ENCODE results near the gene YBX3. TPM values are rescaled to one million over a fixed set of nuclear protein-coding genes. Genes with fewer than 3 reads are reported as not detected.

The YBX3 gene
- polyA plus RNA-seq, 1 donor (not counting 4 experiments of a cell fraction or from before 2014, with no cell fraction given): 170 TPM

DNA sequence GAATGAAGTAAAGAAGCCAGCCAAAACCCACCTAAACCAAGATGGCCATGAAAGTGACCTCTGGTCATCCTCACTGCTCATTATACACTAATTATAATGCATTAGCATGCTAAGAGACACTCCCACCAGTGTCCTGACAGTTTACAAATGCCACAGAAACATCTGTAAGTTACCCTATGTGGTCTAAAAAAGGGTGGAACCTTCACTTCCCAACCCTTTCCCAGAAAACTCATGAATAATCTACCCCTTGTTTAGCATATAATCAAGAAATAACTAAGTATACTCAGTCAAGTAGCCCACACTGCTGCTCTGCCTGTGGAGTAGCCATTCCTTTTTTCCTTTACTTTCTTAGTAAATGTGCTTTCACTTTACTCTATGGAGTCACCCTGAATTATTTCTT, 69.1 kb downstream of the YBX3 start:
- Histone ChIP-seq H2AFZ (ENCODE audit: control insufficient read depth, low read length) (no peak overlapping the region), H3K4me1 (ENCODE audit: control insufficient read depth, extremely low read depth, insufficient read depth, low read length) (no peaks in the 10 kb centered on the region), H3K27ac (ENCODE audit: control insufficient read depth, insufficient read depth, low read length) (no peak overlapping the region), H3K9me3 (ENCODE audit: control insufficient read depth, low read depth, low read length) (no peaks in the 10 kb centered on the region), H3K27me3 (ENCODE audit: control insufficient read depth, extremely low read depth, insufficient read depth, low read length) (no peaks in the 10 kb centered on the region), H3K4me2 (ENCODE audit: control insufficient read depth, extremely low read depth, insufficient read depth, low read depth, low read length) (no peak overlapping the region), H3K9ac (ENCODE audit: control insufficient read depth, extremely low read depth, insufficient read depth, low read length) (no peak overlapping the region), H3K4me3 (ENCODE audit: control insufficient read depth in 2 of 3, extremely low read depth in 1 of 3, insufficient read depth in 2 of 3, low read depth in 1 of 3, low read length in 3 of 3) (no peak overlapping the region), H4K20me1 (ENCODE audit: control insufficient read depth, extremely low read depth, insufficient read depth, low read length) (no peaks in the 10 kb centered on the region), H3K36me3 (ENCODE audit: control insufficient read depth in 2 of 2, extremely low read depth in 1 of 2, insufficient read depth in 2 of 2, low read length in 2 of 2) (no peaks in the 10 kb centered on the region), H3K9me1 (ENCODE audit: control insufficient read depth, extremely low read depth, insufficient read depth, low read length) (no peaks in the 10 kb centered on the region), H3K79me2 (ENCODE audit: control insufficient read depth, insufficient read depth, low read length) (no peaks in the 10 kb centered on the region)
- FAIRE-seq: no peak
- DNase-seq (ENCODE audit: low read depth, low spot score): no peak
- dilution Hi-C loops (cut with MboI; ENCODE audit: extremely low pct_ligation_motif_present, low sequenced_read_pairs): no loop called here
- TF ChIP-seq EZH2 (IDR thresholded peaks at IDR 0.05; ENCODE audit: low read length): no peak
- TF ChIP-seq CTCF (optimal IDR thresholded peaks at IDR 0.05 in 1 of 3, IDR thresholded peaks at IDR 0.05 in 1 of 3, conservative IDR thresholded peaks at IDR 0.05 in 1 of 3; ENCODE audit: extremely low read depth in 1 of 3, insufficient read depth in 2 of 3, low read length in 3 of 3): no peak

GRCh38 chr12:10652192-10652591, 70.9 kb downstream of the YBX3 start:
- TF ChIP-seq CTCF (optimal IDR thresholded peaks at IDR 0.05 in 1 of 3, IDR thresholded peaks at IDR 0.05 in 1 of 3, conservative IDR thresholded peaks at IDR 0.05 in 1 of 3; ENCODE audit: extremely low read depth in 1 of 3, insufficient read depth in 2 of 3, low read length in 3 of 3) (no peak), EZH2 (IDR thresholded peaks at IDR 0.05; ENCODE audit: low read length) (no peak)
- Histone ChIP-seq H3K27me3 (ENCODE audit: control insufficient read depth, extremely low read depth, insufficient read depth, low read length) (no peaks in the 10 kb centered on the region), H3K9ac (ENCODE audit: control insufficient read depth, extremely low read depth, insufficient read depth, low read length) (no peak overlapping the region), H3K9me1 (ENCODE audit: control insufficient read depth, extremely low read depth, insufficient read depth, low read length) (no peaks in the 10 kb centered on the region), H3K4me2 (ENCODE audit: control insufficient read depth, extremely low read depth, insufficient read depth, low read depth, low read length) (no peak overlapping the region), H2AFZ (ENCODE audit: control insufficient read depth, low read length) (no peak overlapping the region), H3K79me2 (ENCODE audit: control insufficient read depth, insufficient read depth, low read length) (no peaks in the 10 kb centered on the region), H3K27ac (ENCODE audit: control insufficient read depth, insufficient read depth, low read length) (no peak overlapping the region), H3K4me1 (ENCODE audit: control insufficient read depth, extremely low read depth, insufficient read depth, low read length) (no peaks in the 10 kb centered on the region), H3K36me3 (ENCODE audit: control insufficient read depth in 2 of 2, extremely low read depth in 1 of 2, insufficient read depth in 2 of 2, low read length in 2 of 2) (no peaks in the 10 kb centered on the region), H3K4me3 (ENCODE audit: control insufficient read depth in 2 of 3, extremely low read depth in 1 of 3, insufficient read depth in 2 of 3, low read depth in 1 of 3, low read length in 3 of 3) (no peak overlapping the region), H3K9me3 (ENCODE audit: control insufficient read depth, low read depth, low read length) (no peaks in the 10 kb centered on the region), H4K20me1 (ENCODE audit: control insufficient read depth, extremely low read depth, insufficient read depth, low read length) (no peaks in the 10 kb centered on the region)
- DNase-seq (ENCODE audit: low read depth, low spot score) (no peak), FAIRE-seq (no peak)
- dilution Hi-C loops (cut with MboI; ENCODE audit: extremely low pct_ligation_motif_present, low sequenced_read_pairs): no loop called here

Other genes starting within 250 kb of the YBX3 start
- gene EIF2S3B, start 217.4 kb downstream of the YBX3 start, polyA plus RNA-seq: 0.42 to 0.66 TPM (median 0.52 TPM) in 3 replicates
- gene MAGOHB, start 109.7 kb downstream of the YBX3 start, polyA plus RNA-seq: 13.3 to 34.2 TPM (median 23.1 TPM) in 3 replicates
- gene STYK1, start 49.3 kb downstream of the YBX3 start, polyA plus RNA-seq: 2.0 to 2.8 TPM (median 2.3 TPM) in 3 replicates
- not detected in 3 replicates for gene TAS2R7, start 79.3 kb upstream of the YBX3 start, polyA plus RNA-seq
- not detected in 3 replicates for gene TAS2R8, start 84.0 kb upstream of the YBX3 start, polyA plus RNA-seq
- gene TAS2R9, start 86.8 kb upstream of the YBX3 start, polyA plus RNA-seq: not detected in 3 replicates
- gene TAS2R10, start 103.0 kb upstream of the YBX3 start, polyA plus RNA-seq: 0.10 to 0.22 TPM in 2 of 3 replicates, not detected in the other
- 2.5 to 4.0 TPM (median 2.7 TPM) in 3 replicates for gene PRR4, start 126.2 kb upstream of the YBX3 start, polyA plus RNA-seq
- gene PRH1, start 160.9 kb upstream of the YBX3 start, polyA plus RNA-seq: 4.5 to 5.5 TPM (median 4.9 TPM) in 3 replicates
- 0.08 to 0.14 TPM in 2 of 3 replicates, not detected in the other for gene TAS2R13, start 186.2 kb upstream of the YBX3 start, polyA plus RNA-seq
- gene PRH2, start 205.9 kb upstream of the YBX3 start, polyA plus RNA-seq: 0.12 to 0.13 TPM in 2 of 3 replicates, not detected in the other
- gene TAS2R14, start 215.9 kb upstream of the YBX3 start, polyA plus RNA-seq: 0.58 to 1.2 TPM (median 0.63 TPM) in 3 replicates